HUES64 (cell line): ENCODE data around the gene RNF157.
A peak's percentile ranks its signal among the peaks of the same experiment; 100 is the strongest.
"Not testable (repeated sequence)": the region's sequence is repeated elsewhere in the genome, so short reads cannot be mapped to it uniquely, and the experiment has no call there.

Experiments
- H3K27ac ChIP-seq: 2 replicates; pipeline ENCODE4 v1.7.0; 2013; ENCODE audit warnings: low read depth, low read length, inconsistent platforms
- H3K27me3 ChIP-seq: 2 replicates; pipeline ENCODE4 v1.6.1; 2013; ENCODE audit warnings: mild to moderate bottlenecking, low read length; ENCODE audit not compliant: insufficient read depth
- H3K36me3 ChIP-seq: 2 replicates; pipeline ENCODE4 v1.6.1; 2013; ENCODE audit warnings: mild to moderate bottlenecking, low read length; ENCODE audit not compliant: insufficient read depth
- H3K4me1 ChIP-seq: 2 replicates; pipeline ENCODE4 v1.6.1; 2013; ENCODE audit warnings: mild to moderate bottlenecking, low read length, moderate library complexity; ENCODE audit not compliant: insufficient read depth
- H3K4me3 ChIP-seq: 2 replicates; pipeline ENCODE4 v1.5.1; 2013; ENCODE audit warnings: mild to moderate bottlenecking, low read length, moderate library complexity
- H3K9ac ChIP-seq: 2 replicates; pipeline ENCODE4 v1.6.1; 2013; ENCODE audit warnings: mild to moderate bottlenecking, low read depth, low read length
- H3K9me3 ChIP-seq: 2 replicates; pipeline ENCODE4 v1.6.1; 2013; ENCODE audit warnings: low read depth, low read length; ENCODE audit not compliant: insufficient read depth
- WGBS: fragments of 150-250, 120-280 bp; methylation state at CpG from one replicate; pipeline ENCODE4 v1.1.7; 2013; ENCODE audit warnings: missing lambda C conversion rate; 5-methylcytosine and 5-hydroxymethylcytosine counted together

The RNF157 gene

DNA sequence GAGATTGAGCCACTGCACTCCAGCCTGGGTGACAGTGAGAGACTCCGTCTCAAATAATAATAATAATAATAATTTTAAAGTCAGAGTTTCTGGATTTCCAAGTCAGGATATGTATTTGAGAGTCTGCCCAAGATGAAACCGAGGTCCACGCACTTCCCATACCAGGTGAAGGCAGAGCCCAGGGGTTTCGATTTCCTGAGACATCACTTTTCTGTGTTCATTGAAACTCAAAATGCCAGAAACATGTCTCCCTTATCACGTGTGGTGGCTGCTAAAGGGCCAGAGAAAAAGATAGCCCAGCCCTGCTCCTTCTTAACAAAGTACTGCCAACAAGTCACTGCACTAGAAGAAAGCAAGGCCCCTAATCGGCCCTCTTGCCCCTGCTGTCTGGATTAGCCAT, 9.8 kb upstream of the RNF157 start:
- no peak overlapping the region for H3K4me3 ChIP-seq
- no peaks in the 10 kb centered on the region for H3K36me3 ChIP-seq
- no peak overlapping the region for H3K27ac ChIP-seq
- H3K4me1 ChIP-seq = peaks cover 8% of the 10 kb centered on the region; the same call in 1 of the 2 replicates
- no peaks in the 10 kb centered on the region for H3K9me3 ChIP-seq
- no peak overlapping the region for H3K9ac ChIP-seq
- H3K27me3 ChIP-seq = no peaks in the 10 kb centered on the region
- 94% methylated on average over 5 of the region's 6 CpGs for WGBS

DNA sequence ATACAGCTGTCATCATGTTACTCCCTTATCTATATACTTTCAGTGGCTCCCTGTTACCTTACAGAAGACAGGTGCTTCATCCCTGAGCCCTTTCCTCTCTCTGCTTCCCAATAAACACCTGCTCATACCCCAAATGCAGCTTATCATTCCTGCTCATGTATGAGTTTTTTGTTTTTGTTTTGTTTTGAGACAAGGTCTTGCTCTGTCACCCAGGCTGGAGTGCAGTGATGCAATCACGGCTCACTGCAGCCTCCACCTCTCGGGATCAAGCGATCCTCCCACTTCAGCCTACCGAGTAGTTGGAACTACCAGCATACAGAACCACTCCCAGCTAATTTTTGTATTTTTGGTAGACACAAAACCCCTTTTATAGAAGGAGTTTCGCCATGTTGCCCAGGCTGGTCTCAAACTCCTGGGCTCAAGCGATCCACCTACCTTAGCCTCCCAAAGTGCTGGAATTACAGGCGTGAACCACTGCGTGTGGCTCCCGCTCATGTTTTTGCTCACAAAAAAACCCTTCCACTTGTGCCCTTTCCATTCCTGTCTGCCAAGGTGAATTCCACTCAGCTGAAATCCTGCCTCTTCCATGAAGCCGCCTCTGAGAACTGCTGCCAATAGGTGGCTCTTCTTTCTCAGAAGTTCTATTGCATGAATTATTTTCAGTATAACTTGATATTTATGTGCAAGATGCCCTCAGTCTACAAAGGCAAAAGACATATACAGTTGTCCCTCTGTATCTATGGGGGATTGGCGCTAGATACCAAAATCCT, 7.9 kb upstream of the RNF157 start:
- H3K27ac ChIP-seq = no peak overlapping the region
- 88% methylated on average over 11 of the region's 11 CpGs for WGBS
- H3K4me3 ChIP-seq = no peak overlapping the region
- H3K9me3 ChIP-seq = no peaks in the 10 kb centered on the region
- H3K36me3 ChIP-seq = no peaks in the 10 kb centered on the region
- H3K9ac ChIP-seq = no peak overlapping the region
- peaks cover 1% of the 10 kb centered on the region for H3K27me3 ChIP-seq
- peaks cover 8% of the 10 kb centered on the region; the same call in 1 of the 2 replicates for H3K4me1 ChIP-seq

DNA sequence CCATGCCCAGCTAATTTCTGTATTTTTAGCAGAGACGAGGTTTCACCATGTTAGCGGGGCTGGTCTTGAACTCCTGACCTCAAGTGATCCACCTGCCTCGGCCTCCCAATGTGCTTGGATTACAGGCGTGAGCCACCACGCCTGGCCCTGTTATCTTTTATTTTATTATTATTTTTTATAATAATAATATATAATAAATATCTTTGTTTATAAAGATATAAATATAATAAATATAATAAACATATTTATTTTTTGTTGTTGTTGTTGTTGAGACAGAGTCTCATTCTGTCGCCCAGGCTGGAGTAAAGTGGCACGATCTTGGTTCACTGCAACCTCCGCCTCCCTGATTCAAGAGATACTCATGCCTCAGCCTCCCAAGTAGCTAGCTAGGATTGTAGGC, 7.0 kb upstream of the RNF157 start:
- H3K27ac ChIP-seq = no peak overlapping the region
- H3K4me3 ChIP-seq = no peak overlapping the region
- WGBS = 97% methylated on average over 7 of the region's 8 CpGs
- no peaks in the 10 kb centered on the region for H3K36me3 ChIP-seq
- H3K9ac ChIP-seq = no peak overlapping the region
- H3K27me3 ChIP-seq = peaks cover 8% of the 10 kb centered on the region
- H3K9me3 ChIP-seq = no peaks in the 10 kb centered on the region
- H3K4me1 ChIP-seq = peaks cover 8% of the 10 kb centered on the region; the same call in 1 of the 2 replicates

DNA sequence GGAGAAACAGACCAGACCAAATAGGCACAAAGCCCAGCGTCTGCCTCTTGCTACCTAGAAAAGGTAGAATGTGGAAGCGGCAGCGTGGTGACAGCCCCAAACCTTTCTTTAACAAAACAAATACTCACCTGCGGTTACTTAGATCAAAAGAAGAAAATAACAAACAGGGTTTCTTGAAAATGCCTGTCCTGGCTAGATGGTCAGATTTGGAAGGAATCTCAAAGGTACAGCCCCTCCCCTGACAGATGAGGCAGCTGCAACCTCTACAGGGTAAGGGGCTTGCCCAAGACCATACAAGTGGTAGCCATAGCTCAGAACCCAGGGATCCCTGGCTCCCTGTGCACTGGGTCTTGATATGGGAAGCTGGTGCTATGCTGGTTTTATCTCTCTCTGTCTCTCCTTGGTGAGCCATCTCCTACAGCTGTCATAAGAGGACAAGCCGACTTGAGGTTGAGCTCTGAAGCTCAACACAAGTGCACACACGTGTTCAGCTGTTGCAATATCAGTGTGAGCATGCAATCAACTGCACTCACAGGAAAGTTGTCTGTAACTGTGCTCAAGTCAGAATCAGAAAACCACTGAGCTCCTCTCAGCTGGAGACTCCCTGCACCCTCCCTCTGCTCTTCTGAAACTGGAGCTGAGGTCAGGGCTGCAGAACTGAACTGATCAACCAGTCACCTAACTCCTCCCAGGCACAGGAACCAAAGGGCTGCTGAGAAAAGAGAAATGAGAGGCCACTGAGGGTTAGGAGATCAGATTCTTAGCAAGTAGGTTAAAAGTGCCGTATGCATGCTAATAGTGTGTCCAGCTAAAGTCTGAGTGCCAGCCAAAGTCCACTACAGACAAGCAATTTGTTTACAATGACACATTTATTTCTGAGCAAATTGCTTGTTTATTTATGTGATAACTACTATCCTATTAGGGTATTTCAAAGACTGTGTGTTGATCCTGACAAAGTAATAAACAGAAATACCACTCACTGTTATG, 6.1 kb upstream of the RNF157 start:
- no peak overlapping the region for H3K9ac ChIP-seq
- H3K36me3 ChIP-seq = no peaks in the 10 kb centered on the region
- 92% methylated on average over 7 of the region's 7 CpGs for WGBS
- peaks cover 8% of the 10 kb centered on the region; the same call in 1 of the 2 replicates for H3K4me1 ChIP-seq
- H3K27me3 ChIP-seq = peaks cover 18% of the 10 kb centered on the region
- no peak overlapping the region for H3K27ac ChIP-seq
- H3K4me3 ChIP-seq = no peak overlapping the region
- H3K9me3 ChIP-seq = no peaks in the 10 kb centered on the region

DNA sequence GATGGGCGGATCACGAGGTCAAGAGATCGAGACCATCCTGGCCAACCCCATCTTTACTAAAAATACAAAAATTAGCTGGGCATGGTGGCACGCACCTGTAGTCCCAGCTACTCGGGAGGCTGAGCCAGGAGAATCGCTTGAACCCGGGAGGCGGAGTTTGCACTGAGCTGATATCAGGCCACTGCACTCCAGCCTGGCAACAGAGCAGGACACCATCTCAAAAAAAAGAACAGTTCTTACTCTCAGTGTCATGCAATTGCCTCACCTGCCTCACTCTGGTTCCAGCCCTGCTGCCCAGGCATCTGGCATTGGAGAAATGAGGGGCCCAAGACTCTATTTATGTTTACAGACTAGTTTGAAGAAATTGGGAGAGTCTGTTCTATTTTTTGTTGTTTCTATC, 4.4 kb upstream of the RNF157 start:
- H3K36me3 ChIP-seq, H3K4me1 ChIP-seq, H3K9ac ChIP-seq, H3K27ac ChIP-seq, H3K4me3 ChIP-seq, H3K9me3 ChIP-seq: not testable (repeated sequence)
- 93% methylated on average over 8 of the region's 8 CpGs for WGBS
- H3K27me3 ChIP-seq = peaks cover 29% of the 10 kb centered on the region

DNA sequence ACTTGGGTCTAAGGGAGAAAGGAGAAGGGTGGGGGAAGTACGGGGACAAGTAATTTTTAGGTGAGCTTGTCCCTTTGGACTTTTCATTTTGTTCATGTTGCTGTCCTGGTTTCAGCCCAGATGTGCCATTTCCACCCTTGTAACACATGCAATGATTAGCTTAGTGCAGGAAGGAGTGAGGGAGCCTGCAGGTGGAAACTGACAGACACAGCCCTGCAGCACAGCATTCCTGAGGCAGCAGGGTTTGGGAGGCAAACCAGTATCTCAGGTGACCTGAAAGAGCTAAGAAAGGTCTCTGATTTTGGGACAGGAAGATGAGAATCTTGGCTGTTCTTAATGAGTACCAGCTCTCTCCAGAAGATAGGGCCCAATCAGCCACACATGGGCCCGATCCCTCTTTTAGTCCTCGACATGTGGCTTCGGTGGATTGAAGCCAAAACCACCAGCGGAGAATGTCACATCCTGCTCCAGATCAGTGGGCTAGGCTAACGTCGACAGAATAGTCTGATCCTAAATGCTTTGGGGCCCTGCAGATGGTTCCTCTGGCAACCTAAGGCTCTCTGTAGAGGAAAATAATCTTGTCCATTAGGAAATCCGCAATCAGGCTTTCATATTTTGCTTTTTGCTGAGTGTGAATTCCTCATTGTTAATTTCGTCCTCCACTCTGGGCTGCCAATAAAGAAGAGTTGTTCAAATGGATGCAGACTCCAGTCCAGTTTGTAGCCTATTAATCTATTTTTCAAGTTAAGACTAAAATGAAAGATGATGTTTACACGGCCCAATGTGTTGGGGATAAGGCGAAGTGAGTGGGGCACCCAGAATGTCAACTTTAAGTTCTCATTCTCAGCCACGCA, 3.8 kb upstream of the RNF157 start:
- Histone ChIP-seq H3K27me3 (peaks cover 36% of the 10 kb centered on the region), H3K9me3 (no peaks in the 10 kb centered on the region), H3K4me1 (peaks cover 8% of the 10 kb centered on the region; the same call in 1 of the 2 replicates), H3K36me3 (no peaks in the 10 kb centered on the region), H3K27ac (no peak overlapping the region), H3K9ac (no peak overlapping the region), H3K4me3 (no peak overlapping the region)
- 92% methylated on average over 12 of the region's 12 CpGs for WGBS

DNA sequence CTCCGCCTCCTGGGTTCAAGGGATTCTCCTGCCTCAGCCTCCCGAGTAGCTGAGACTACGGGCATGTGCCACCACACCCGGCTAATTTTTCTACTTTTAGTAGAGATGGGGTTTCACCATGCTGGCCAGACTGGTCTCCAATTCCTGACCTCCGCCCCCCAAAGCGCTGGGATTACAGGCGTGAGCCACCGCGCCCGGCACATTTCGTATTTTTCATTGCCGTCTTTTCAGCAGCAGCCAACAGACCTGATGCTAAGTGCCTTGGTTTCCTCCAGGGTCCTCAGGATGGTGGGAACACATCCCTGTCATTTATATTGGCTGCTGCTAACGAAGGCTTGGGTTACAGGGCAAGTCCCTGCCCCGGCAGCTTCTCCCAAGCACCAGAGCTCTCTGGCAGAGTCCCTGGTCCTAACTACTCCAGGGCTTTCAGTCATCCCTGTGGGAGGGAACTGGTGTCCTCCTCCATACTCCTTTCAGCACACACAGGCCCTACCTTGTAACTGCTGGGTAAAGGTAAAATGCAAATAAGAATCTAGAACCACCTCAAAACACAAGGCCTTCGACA, 1.5 kb upstream of the RNF157 start:
- H3K9me3 ChIP-seq = no peaks in the 10 kb centered on the region
- WGBS = 94% methylated on average over 15 of the region's 15 CpGs
- H3K9ac ChIP-seq = no peak overlapping the region
- peaks cover 55% of the 10 kb centered on the region for H3K27me3 ChIP-seq
- H3K4me3 ChIP-seq = no peak overlapping the region
- no peak overlapping the region for H3K27ac ChIP-seq
- H3K36me3 ChIP-seq = no peaks in the 10 kb centered on the region
- H3K4me1 ChIP-seq = peaks cover 8% of the 10 kb centered on the region; the same call in 1 of the 2 replicates

DNA sequence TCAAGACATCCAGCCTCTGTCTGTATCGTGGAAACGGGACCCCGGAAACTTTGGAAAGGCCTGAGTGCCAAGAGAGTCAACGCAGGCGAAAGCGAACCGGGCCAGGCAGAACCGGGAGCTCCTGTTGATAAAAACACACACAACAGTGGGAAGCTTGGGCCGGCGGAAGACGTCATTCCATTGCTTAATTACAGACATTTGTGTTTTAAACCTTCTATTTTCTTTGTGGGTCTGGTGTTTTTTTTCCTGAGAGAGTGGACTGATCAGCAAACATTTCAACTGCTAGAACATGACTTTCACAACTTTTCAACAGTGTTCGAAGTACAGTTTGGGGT, 878 bp upstream of the RNF157 start:
- 29% methylated on average over 12 of the region's 12 CpGs for WGBS
- H3K4me1 ChIP-seq = peaks cover 2% of the 10 kb centered on the region; the same call in 1 of the 2 replicates
- H3K9ac ChIP-seq = peak overlapping the region; percentile 73
- H3K27ac ChIP-seq = no peak overlapping the region; the same call in 1 of the 2 replicates
- peaks cover 55% of the 10 kb centered on the region for H3K27me3 ChIP-seq
- H3K36me3 ChIP-seq = no peaks in the 10 kb centered on the region
- no peaks in the 10 kb centered on the region for H3K9me3 ChIP-seq
- H3K4me3 ChIP-seq = peak overlapping the region; percentile 59

DNA sequence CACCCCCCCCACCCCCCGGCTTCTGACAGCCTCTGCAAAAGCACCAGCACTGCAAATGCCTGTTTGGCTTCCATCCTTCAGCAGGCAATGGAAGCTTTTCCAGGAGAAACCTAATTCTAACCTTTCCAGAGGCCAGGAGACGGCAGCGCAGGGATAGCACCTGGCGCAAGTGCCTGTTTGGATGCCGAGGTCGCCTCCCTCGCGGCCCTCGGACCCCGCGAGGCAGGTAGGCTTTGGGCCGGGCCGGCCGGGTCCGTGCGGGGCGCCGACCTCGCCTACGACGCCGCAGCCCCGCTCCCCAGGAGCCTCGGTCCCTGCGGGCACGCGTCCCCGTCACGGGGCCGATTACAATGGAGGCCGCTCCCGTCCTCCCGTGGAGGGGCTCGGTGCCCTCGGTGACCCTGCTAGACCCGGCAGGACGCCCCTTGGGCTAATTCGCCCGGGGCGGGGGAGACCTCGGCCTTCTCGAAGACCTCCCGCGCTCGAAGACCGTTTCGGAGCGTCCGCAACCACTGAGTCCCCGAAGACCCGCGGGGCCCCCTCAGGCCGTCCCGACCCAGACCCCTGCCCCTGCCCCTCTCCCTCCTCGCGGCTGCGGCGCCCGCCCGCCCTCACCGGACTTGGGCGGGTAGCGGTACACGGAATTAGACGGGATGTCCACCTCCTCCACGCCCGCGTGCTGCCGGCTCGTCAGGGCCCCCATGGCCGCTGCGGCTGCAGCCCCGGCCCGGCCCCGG, 587 bp downstream of the RNF157 start:
- H3K4me3 ChIP-seq = peak overlapping the region; percentile 55
- H3K9me3 ChIP-seq = no peaks in the 10 kb centered on the region
- peaks cover 55% of the 10 kb centered on the region for H3K27me3 ChIP-seq
- no peaks in the 10 kb centered on the region for H3K36me3 ChIP-seq
- H3K27ac ChIP-seq = no peak overlapping the region
- H3K9ac ChIP-seq = no peak overlapping the region; the same call in 1 of the 2 replicates
- no peaks in the 10 kb centered on the region for H3K4me1 ChIP-seq
- WGBS = 2% methylated on average over 75 of the region's 75 CpGs
